HepG2 (cell line): ENCODE data around the gene UBTD2. TPM values are rescaled to one million over a fixed set of nuclear protein-coding genes. Genes with fewer than 3 reads are reported as not detected.

Experiments used
- BORCS8-MEF2B ChIP-seq: sonication (generic); formaldehyde crosslinking; IDR thresholded peaks from 2 replicates; pipeline ENCODE4 v1.8.0; 2022; ENCODE audit warnings: mild to moderate bottlenecking, missing genetic modification reagents
- HNRNPH1 ChIP-seq: fragments of 200-400 bp; formaldehyde crosslinking; optimal IDR thresholded peaks from 2 replicates; pipeline ENCODE3; 2017; ENCODE audit warnings: mild to moderate bottlenecking, low read depth, low read length
- MXD3 ChIP-seq: IDR thresholded peaks from 2 replicates; pipeline ENCODE4 v1.6.1; 2016; ENCODE audit warnings: mild to moderate bottlenecking, missing biosample characterization, missing genetic modification reagents
- SAP130 ChIP-seq: IDR thresholded peaks from 2 replicates; pipeline ENCODE4 v1.6.1; 2016; ENCODE audit warnings: low read depth
- ZFP36L2 ChIP-seq: sonication (generic); formaldehyde crosslinking; IDR thresholded peaks from 2 replicates; pipeline ENCODE4 v1.4.0; 2020; ENCODE audit warnings: missing genetic modification reagents
- ZFYVE20 ChIP-seq: sonication (generic); formaldehyde crosslinking; IDR thresholded peaks from 2 replicates; pipeline ENCODE4 v1.8.0; 2023; ENCODE audit warnings: low read depth, mild to moderate bottlenecking, moderate library complexity, missing genetic modification reagents, borderline replicate concordance
- polyA plus RNA-seq, 8 experiments: library from polyadenylated mRNA; depleted of rRNA in 3 of 8; stranded (reverse) in 7 of 8; unstranded in 1 of 8; fragments of >200 nt; fragmentation: Illumina TruSeq in 4 of 8; extraction: Trizol in 4 of 8; gene quantifications; 2 replicates each; pipeline versions ENCODE4 v1.2.1 to v1.2.3, GENCODE V29; 2011 to 2016; ENCODE audit warnings: low read depth in 4 of 8, missing spikeins in 1 of 8, mixed read lengths in 1 of 8; ENCODE audit not compliant: insufficient read depth in 1 of 8
- total RNA-seq, 5 experiments: library from RNA; depleted of rRNA; stranded (reverse); fragments of >200 nt; fragmentation: Illumina TruSeq; extraction: Trizol; gene quantifications; 2 replicates each; pipeline ENCODE4 v1.2.3, GENCODE V29; 2016; ENCODE audit warnings: low read depth in 1 of 5
- TF ChIP-seq, protein P1 (sequence below), 2 experiments: fragments of 450-650 bp in 1 of 2; sonication (generic) in 1 of 2; formaldehyde crosslinking in 1 of 2; IDR thresholded peaks; 2 replicates each; pipeline versions ENCODE4 v1.6.1 to v1.8.0; 2016 to 2022; ENCODE audit warnings: antibody characterized with exemption in 1 of 2, mild to moderate bottlenecking in 1 of 2, missing genetic modification reagents in 1 of 2

The UBTD2 gene
- total and polyA plus RNA-seq, 2 of the 13 experiments (the other 11 are each of a cell fraction or from before 2014, with no cell fraction given) = 15.2 to 24.1 TPM

- TF ChIP-seq, protein P1, sequence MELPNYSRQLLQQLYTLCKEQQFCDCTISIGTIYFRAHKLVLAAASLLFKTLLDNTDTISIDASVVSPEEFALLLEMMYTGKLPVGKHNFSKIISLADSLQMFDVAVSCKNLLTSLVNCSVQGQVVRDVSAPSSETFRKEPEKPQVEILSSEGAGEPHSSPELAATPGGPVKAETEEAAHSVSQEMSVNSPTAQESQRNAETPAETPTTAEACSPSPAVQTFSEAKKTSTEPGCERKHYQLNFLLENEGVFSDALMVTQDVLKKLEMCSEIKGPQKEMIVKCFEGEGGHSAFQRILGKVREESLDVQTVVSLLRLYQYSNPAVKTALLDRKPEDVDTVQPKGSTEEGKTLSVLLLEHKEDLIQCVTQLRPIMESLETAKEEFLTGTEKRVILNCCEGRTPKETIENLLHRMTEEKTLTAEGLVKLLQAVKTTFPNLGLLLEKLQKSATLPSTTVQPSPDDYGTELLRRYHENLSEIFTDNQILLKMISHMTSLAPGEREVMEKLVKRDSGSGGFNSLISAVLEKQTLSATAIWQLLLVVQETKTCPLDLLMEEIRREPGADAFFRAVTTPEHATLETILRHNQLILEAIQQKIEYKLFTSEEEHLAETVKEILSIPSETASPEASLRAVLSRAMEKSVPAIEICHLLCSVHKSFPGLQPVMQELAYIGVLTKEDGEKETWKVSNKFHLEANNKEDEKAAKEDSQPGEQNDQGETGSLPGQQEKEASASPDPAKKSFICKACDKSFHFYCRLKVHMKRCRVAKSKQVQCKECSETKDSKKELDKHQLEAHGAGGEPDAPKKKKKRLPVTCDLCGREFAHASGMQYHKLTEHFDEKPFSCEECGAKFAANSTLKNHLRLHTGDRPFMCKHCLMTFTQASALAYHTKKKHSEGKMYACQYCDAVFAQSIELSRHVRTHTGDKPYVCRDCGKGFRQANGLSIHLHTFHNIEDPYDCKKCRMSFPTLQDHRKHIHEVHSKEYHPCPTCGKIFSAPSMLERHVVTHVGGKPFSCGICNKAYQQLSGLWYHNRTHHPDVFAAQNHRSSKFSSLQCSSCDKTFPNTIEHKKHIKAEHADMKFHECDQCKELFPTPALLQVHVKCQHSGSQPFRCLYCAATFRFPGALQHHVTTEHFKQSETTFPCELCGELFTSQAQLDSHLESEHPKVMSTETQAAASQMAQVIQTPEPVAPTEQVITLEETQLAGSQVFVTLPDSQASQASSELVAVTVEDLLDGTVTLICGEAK (IDR thresholded peaks at IDR 0.05) = no peak
- TF ChIP-seq, protein P1 (CRISPR knock-in tag; IDR thresholded peaks at IDR 0.05) = no peak
- TF ChIP-seq HNRNPH1 (no peak), BORCS8-MEF2B (no peak), ZFP36L2 (CRISPR knock-in tag) (no peak), SAP130 (no peak), MXD3 (no peak), ZFYVE20 (CRISPR knock-in tag) (no peak)
Measured at GRCh38 chr5:172219296-172219695, 64.3 kb downstream of the UBTD2 start (continued).
